ENCODE measurements around the gene PET100. TPM values are rescaled to one million over a fixed set of nuclear protein-coding genes. Genes with fewer than 3 reads are reported as not detected.

PET100 gene
- total RNA-seq, 2 donors from 2014 or later, result 1.3 to 32.0 TPM

DNA sequence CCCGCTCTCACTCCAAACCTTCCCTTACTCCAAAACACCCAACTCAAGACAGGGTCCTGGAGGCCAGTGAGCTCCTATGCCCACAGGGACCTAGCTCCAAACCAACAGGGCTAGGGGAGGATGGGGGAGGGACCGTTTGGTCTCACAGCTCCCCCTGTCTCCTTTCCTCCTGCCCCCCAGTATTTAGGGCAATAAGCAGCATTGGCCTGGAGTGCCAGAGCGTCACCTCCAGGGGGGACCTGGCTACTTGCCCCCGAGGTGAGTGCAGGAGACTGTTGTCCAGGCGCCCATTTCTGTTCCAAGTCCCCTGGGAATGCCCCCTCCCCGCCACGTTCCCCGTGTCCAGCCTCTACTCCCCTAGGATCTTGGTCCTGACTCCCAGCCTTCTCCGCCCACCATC lies 40.0 kb downstream of the PET100 start:
- Histone ChIP-seq H3K4me3 (no peak overlapping the region), H3K4me1 (no peaks in the 10 kb centered on the region), H3K36me3 (replicated peaks in 1 of 2; ENCODE audit: insufficient read depth in 1 of 2, low read depth in 2 of 2) (no peaks in the 10 kb centered on the region), H3K27ac (no peak overlapping the region), H3K9me3 (no peaks in the 10 kb centered on the region), H3K27me3 (no peaks in the 10 kb centered on the region)
- intact Hi-C loops (cut with DNase I), result no loop called here
- ATAC-seq (no peak), DNase-seq (no peak)
- no peak for TF ChIP-seq POLR2A (IDR thresholded peaks at IDR 0.05)
- TF ChIP-seq, protein P1, sequence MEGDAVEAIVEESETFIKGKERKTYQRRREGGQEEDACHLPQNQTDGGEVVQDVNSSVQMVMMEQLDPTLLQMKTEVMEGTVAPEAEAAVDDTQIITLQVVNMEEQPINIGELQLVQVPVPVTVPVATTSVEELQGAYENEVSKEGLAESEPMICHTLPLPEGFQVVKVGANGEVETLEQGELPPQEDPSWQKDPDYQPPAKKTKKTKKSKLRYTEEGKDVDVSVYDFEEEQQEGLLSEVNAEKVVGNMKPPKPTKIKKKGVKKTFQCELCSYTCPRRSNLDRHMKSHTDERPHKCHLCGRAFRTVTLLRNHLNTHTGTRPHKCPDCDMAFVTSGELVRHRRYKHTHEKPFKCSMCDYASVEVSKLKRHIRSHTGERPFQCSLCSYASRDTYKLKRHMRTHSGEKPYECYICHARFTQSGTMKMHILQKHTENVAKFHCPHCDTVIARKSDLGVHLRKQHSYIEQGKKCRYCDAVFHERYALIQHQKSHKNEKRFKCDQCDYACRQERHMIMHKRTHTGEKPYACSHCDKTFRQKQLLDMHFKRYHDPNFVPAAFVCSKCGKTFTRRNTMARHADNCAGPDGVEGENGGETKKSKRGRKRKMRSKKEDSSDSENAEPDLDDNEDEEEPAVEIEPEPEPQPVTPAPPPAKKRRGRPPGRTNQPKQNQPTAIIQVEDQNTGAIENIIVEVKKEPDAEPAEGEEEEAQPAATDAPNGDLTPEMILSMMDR (IDR thresholded peaks at IDR 0.05), result no peak
- 18 to 24% methylated on average over 8 to 9 of the region's 9 CpGs for WGBS, 2 donors

DNA sequence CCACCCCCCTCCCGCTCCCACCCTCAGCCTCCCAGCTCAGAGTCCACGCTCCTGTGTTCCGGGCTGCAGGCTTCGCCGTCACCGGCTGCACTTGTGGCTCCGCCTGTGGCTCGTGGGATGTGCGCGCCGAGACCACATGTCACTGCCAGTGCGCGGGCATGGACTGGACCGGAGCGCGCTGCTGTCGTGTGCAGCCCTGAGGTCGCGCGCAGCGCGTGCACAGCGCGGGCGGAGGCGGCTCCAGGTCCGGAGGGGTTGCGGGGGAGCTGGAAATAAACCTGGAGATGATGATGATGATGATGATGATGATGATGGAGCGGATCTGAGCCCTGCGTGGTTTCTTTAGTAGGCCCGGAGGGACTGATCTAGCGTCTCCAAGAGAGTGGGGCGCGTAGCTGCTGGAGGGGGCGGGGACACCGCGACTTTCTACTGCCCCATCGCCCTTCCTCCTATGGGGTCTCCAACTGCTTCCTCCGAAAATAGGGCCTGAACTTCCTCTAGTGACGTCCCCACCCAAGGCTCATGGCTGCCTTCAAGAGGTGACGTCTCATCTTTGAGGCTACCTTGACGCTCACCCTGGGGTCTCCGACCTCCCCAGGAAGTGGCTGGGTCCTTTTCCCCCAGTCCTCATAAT lies 40.7 kb downstream of the PET100 start:
- Histone ChIP-seq H3K9me3 (no peaks in the 10 kb centered on the region), H3K4me3 (no peak overlapping the region), H3K27me3 (no peaks in the 10 kb centered on the region), H3K36me3 (replicated peaks in 1 of 2; ENCODE audit: insufficient read depth in 1 of 2, low read depth in 2 of 2) (no peaks in the 10 kb centered on the region), H3K4me1 (no peaks in the 10 kb centered on the region), H3K27ac (no peak overlapping the region)
- ATAC-seq (peak; percentile 9), DNase-seq (no peak)
- WGBS, 2 donors, result 0 to 1% methylated on average over 3 to 42 of the region's 43 CpGs
- TF ChIP-seq, protein P1 (IDR thresholded peaks at IDR 0.05), result no peak
- no peak for TF ChIP-seq POLR2A (IDR thresholded peaks at IDR 0.05)
- intact Hi-C loops (cut with DNase I), result no loop called here

DNA sequence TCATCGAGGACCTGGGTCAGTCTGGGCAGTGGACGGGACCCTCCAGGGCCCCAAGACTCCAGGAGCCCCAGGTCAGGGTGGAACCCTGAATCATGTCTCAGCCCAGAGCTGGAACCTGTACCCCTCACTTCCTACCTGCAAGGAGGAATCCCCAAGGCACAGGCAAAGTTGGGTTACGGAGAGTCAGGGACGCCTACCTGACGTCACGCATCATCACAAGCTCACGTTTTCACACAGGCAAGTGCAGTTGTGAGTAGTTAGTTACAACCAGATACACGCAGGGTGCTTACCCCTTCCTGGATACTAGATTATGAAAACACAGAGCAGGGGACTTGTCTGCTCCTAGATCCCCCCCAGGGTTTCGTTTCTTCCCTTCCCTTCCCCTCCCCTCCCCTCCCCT lies 41.2 kb downstream of the PET100 start:
- Histone ChIP-seq H3K27me3 (no peaks in the 10 kb centered on the region), H3K9me3 (no peaks in the 10 kb centered on the region)
- 17 to 21% methylated on average over 7 to 9 of the region's 9 CpGs for WGBS, 2 donors

DNA sequence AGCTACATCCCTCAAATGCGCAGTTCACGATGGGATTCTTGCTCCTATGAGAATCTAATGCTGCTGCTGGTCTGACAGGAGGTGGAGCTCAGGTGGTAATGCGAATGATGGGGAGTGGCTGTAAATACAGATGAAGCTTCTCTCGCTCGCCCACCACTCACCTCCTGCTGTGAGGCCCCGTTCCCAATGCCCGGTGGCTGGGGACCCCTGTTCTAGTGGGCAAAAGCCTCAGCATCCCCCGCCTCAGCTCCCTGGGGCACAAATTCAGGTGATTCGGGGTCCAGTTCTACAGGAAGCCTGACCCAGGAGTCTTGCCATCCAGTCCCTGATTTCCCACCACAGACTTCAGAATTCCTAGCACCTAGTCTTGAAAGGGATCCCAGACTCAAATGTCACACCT lies 42.9 kb downstream of the PET100 start:
- Histone ChIP-seq H3K36me3 (replicated peaks in 1 of 2; ENCODE audit: insufficient read depth in 1 of 2, low read depth in 2 of 2) (no peaks in the 10 kb centered on the region), H3K4me3 (no peak overlapping the region), H3K4me1 (no peaks in the 10 kb centered on the region), H3K9me3 (no peaks in the 10 kb centered on the region), H3K27ac (no peak overlapping the region), H3K27me3 (no peaks in the 10 kb centered on the region)
- no peak for DNase-seq
- intact Hi-C loops (cut with DNase I), result no loop called here
- ATAC-seq, result no peak
- WGBS, 2 donors, result 29 to 32% methylated on average over 6 to 9 of the region's 9 CpGs
- TF ChIP-seq POLR2A (IDR thresholded peaks at IDR 0.05), result no peak
- TF ChIP-seq, protein P1 (IDR thresholded peaks at IDR 0.05), result no peak

More for the DNA sequence above, 41.2 kb downstream of the PET100 start:
- Histone ChIP-seq H3K4me3 (no peak overlapping the region), H3K36me3 (replicated peaks in 1 of 2; ENCODE audit: insufficient read depth in 1 of 2, low read depth in 2 of 2) (no peaks in the 10 kb centered on the region), H3K4me1 (no peaks in the 10 kb centered on the region), H3K27ac (no peak overlapping the region)
- TF ChIP-seq, protein P1 (IDR thresholded peaks at IDR 0.05), result no peak
- TF ChIP-seq POLR2A (IDR thresholded peaks at IDR 0.05), result no peak
- ATAC-seq (no peak), DNase-seq (no peak)
- intact Hi-C loops (cut with DNase I), result no loop called here

All from body of pancreas (tissue), 4 donors.